IPS DF 6.9 (cell line): ENCODE measurements around the gene RPAP2.
"Not testable (repeated sequence)": the region's sequence is repeated elsewhere in the genome, so short reads cannot be mapped to it uniquely, and the experiment has no call there.

Experiments
- DNase-seq: peaks from one replicate; pipeline ENCODE4 v3.0.0-alpha.2; 2013; ENCODE audit warnings: low read depth, low spot score
- H3K27ac ChIP-seq: one replicate; pipeline ENCODE4 v1.5.1; 2013; ENCODE audit warnings: low read length, control low read depth
- H3K27me3 ChIP-seq: 2 replicates; pipeline ENCODE4 v1.6.1; 2013; ENCODE audit warnings: mild to moderate bottlenecking, low read length; ENCODE audit not compliant: control insufficient read depth, insufficient read depth
- H3K36me3 ChIP-seq: 2 replicates; pipeline ENCODE4 v1.6.1; 2013; ENCODE audit warnings: low read length; ENCODE audit not compliant: control insufficient read depth, insufficient read depth
- H3K4me1 ChIP-seq: 2 replicates; pipeline ENCODE4 v1.6.1; 2013; ENCODE audit warnings: low read length; ENCODE audit not compliant: control insufficient read depth, insufficient read depth
- H3K4me3 ChIP-seq: 2 replicates; pipeline ENCODE4 v1.5.1; 2013; ENCODE audit warnings: mild to moderate bottlenecking, low read length
- H3K9me3 ChIP-seq: 2 replicates; pipeline ENCODE4 v1.6.1; 2013; ENCODE audit warnings: low read length, inconsistent platforms; ENCODE audit not compliant: control insufficient read depth, insufficient read depth
- whole genome bisulfite sequencing: extraction: QIAGEN DNeasy Blood & Tissue Kit; methylation state at CpG from one replicate; pipeline ENCODE4 v1.1.7; 2013; ENCODE audit warnings: mixed read lengths, missing lambda C conversion rate; ENCODE audit not compliant: insufficient read length, insufficient coverage; 5-methylcytosine and 5-hydroxymethylcytosine counted together

The RPAP2 gene

DNA sequence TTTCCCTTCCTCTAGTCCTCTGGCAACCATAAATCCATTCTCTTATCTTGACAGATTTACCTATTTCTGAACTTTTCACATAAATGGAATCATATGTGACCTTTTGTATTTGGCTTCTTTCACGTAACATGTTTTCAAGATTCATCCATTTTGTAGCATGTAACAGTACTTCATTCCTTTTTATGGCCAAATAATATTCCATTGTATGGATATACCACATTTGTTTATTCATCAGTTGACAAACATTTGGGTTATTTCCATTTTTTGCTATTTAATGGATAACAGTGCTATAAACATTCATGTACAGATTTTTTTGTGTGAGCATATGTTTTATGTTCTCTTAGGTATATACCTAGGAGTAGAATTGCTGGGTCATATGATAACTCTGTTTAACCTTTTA, 54.0 kb downstream of the RPAP2 start:
- Histone ChIP-seq H3K4me3 (no peak overlapping the region), H3K4me1 (no peaks in the 10 kb centered on the region), H3K36me3 (no peaks in the 10 kb centered on the region), H3K9me3 (no peaks in the 10 kb centered on the region), H3K27ac (no peak overlapping the region), H3K27me3 (no peaks in the 10 kb centered on the region)
- no peak for DNase-seq
- WGBS = no CpG with 5 or more reads among the region's 1 CpG

DNA sequence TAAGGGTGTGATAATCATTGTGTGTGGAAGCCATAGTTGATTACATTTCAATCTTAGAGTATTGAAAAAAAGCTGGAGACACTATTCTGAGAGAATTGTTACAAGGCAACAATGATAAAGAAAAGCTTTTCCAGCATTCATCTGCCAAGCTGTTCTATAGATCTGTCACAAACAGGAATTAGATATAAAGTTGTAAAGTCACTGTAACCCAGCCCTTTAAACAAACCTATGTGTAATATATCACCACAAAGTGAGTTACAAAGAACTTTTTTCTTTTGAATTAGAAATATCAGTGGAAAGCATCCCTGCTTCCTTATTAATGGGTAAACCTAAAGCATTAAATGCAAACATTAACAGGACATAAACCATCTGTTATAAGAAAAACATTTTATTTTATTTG, 55.4 kb downstream of the RPAP2 start:
- Histone ChIP-seq H3K27me3 (no peaks in the 10 kb centered on the region), H3K27ac (no peak overlapping the region), H3K4me1 (no peaks in the 10 kb centered on the region), H3K9me3 (no peaks in the 10 kb centered on the region), H3K36me3 (no peaks in the 10 kb centered on the region), H3K4me3 (no peak overlapping the region)
- no peak for DNase-seq

- H3K36me3 ChIP-seq = no peaks in the 10 kb centered on the region
- H3K4me3 ChIP-seq = no peak overlapping the region
- no peak for DNase-seq
- H3K27me3 ChIP-seq = no peaks in the 10 kb centered on the region
- H3K4me1 ChIP-seq = no peaks in the 10 kb centered on the region
- no peak overlapping the region for H3K27ac ChIP-seq
- H3K9me3 ChIP-seq = no peaks in the 10 kb centered on the region
Measured at GRCh38 chr1:92356956-92357355, 58.1 kb downstream of the RPAP2 start.

DNA sequence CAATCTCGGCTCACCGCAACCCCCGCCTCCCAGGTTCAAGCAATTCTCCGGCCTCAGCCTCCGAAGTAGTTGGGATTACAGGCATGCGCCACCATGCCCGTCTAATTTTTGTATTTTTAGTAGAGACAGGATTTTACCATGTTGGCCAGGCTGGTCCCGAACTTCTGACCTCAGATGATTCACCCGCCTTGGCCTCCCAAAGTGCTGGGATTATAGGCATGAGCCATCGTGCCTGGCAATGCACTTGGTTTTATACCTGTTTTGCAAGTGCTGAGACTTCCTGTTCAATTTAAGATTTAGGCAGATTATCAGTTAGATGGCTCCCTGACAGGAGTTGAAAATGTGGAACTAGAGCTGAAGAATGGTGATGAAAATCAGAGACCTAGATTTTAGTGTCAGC, 60.5 kb downstream of the RPAP2 start:
- WGBS = no CpG with 5 or more reads among the region's 10 CpGs
- H3K36me3 ChIP-seq = not testable (repeated sequence)

GRCh38 chr1:92359986-92360385, 61.1 kb downstream of the RPAP2 start:
- H3K27me3 ChIP-seq = no peaks in the 10 kb centered on the region
- H3K4me3 ChIP-seq = no peak overlapping the region
- H3K9me3 ChIP-seq = no peaks in the 10 kb centered on the region
- DNase-seq = no peak
- no peaks in the 10 kb centered on the region for H3K36me3 ChIP-seq
- no peaks in the 10 kb centered on the region for H3K4me1 ChIP-seq
- WGBS = no CpG with 5 or more reads among the region's 2 CpGs
- no peak overlapping the region for H3K27ac ChIP-seq

More for the DNA sequence above, 60.5 kb downstream of the RPAP2 start:
- H3K4me1 ChIP-seq, H3K27ac ChIP-seq, DNase-seq, H3K9me3 ChIP-seq, H3K27me3 ChIP-seq, H3K4me3 ChIP-seq: not testable (repeated sequence)

DNA sequence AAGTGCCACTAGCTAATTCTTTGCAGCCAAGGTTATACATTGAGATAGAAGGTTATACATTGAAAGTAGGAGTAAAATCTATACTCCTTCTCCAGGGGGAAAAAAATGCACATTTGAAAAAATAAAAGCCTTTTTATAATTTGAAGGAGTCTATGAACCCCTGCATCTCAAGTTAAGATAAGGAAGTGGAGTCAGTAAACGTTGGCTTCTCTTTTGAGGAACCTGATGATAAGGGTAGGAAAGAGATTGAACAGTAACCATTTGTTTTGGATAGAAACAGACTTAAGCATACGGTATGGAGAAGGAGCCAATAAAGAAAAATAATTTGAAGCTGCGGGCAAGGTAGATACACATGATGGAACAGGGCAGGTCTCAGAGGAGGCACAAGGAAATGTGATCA, 64.1 kb downstream of the RPAP2 start:
- no peaks in the 10 kb centered on the region for H3K9me3 ChIP-seq
- no peaks in the 10 kb centered on the region for H3K4me1 ChIP-seq
- DNase-seq = no peak
- H3K27ac ChIP-seq = no peak overlapping the region
- H3K27me3 ChIP-seq = no peaks in the 10 kb centered on the region
- no peak overlapping the region for H3K4me3 ChIP-seq
- H3K36me3 ChIP-seq = no peaks in the 10 kb centered on the region
- no CpG with 5 or more reads among the region's 3 CpGs for WGBS

GRCh38 chr1:92363401-92363800, 64.5 kb downstream of the RPAP2 start:
- H3K4me1 ChIP-seq = no peaks in the 10 kb centered on the region
- H3K9me3 ChIP-seq = no peaks in the 10 kb centered on the region
- WGBS = no CpG with 5 or more reads among the region's 3 CpGs
- no peaks in the 10 kb centered on the region for H3K36me3 ChIP-seq
- no peak overlapping the region for H3K27ac ChIP-seq
- H3K27me3 ChIP-seq = no peaks in the 10 kb centered on the region
- H3K4me3 ChIP-seq = no peak overlapping the region
- DNase-seq = no peak

DNA sequence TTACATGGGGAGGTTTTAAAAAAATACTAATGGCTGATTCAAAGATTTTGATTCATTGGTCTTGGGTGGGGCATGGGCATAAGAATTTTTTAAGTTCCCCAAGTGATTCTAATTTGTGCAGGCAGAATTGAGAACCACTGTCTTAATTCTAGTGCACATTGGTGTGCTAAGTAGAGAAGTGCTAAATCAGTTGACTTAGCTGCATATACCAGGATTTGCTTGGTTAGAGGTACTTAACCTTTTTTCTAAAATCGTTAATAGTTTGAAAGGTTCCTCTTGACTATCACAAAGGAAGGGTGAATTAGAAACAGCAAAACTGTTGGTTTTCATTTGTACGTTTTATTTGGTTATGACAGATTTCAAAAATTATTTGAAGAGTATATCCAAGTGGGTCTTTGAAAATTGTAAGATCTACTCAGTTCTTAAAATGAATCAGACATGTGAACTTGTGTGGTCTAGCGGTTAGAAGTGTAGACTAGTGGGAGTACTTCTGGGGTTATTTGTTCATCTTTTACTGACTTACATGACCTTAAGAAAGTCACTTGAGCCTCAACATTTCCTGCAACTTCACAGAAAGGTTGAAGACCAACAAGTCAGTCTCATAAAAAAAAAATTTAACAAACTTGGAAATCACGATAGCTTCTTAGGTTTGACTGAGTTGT, 66.7 kb downstream of the RPAP2 start:
- Histone ChIP-seq H3K4me1 (no peaks in the 10 kb centered on the region), H3K4me3 (no peak overlapping the region), H3K27ac (no peak overlapping the region), H3K27me3 (no peaks in the 10 kb centered on the region), H3K36me3 (no peaks in the 10 kb centered on the region), H3K9me3 (no peaks in the 10 kb centered on the region)
- DNase-seq = no peak
- WGBS = no CpG with 5 or more reads among the region's 4 CpGs

GRCh38 chr1:92366040-92366395, 67.2 kb downstream of the RPAP2 start:
- H3K36me3 ChIP-seq = no peaks in the 10 kb centered on the region
- H3K4me3 ChIP-seq = no peak overlapping the region
- no peaks in the 10 kb centered on the region for H3K9me3 ChIP-seq
- H3K27ac ChIP-seq = no peak overlapping the region
- H3K4me1 ChIP-seq = no peaks in the 10 kb centered on the region
- H3K27me3 ChIP-seq = no peaks in the 10 kb centered on the region
- no CpG with 5 or more reads among the region's 2 CpGs for WGBS
- no peak for DNase-seq

GRCh38 chr1:92367496-92367895, 68.6 kb downstream of the RPAP2 start:
- DNase-seq = no peak
- no peaks in the 10 kb centered on the region for H3K9me3 ChIP-seq
- H3K27me3 ChIP-seq = no peaks in the 10 kb centered on the region
- H3K36me3 ChIP-seq = no peaks in the 10 kb centered on the region
- H3K4me1 ChIP-seq = no peaks in the 10 kb centered on the region
- H3K27ac ChIP-seq = no peak overlapping the region
- H3K4me3 ChIP-seq = no peak overlapping the region
- WGBS = no CpG with 5 or more reads among the region's 3 CpGs

GRCh38 chr1:92372164-92372563, 73.3 kb downstream of the RPAP2 start:
- no CpG with 5 or more reads among the region's 2 CpGs for WGBS
- no peak for DNase-seq

More at GRCh38 chr1:92372164-92372563, 73.3 kb downstream of the RPAP2 start:
- H3K9me3 ChIP-seq = no peaks in the 10 kb centered on the region
- no peak overlapping the region for H3K27ac ChIP-seq
- no peaks in the 10 kb centered on the region for H3K27me3 ChIP-seq
- no peaks in the 10 kb centered on the region for H3K4me1 ChIP-seq
- no peak overlapping the region for H3K4me3 ChIP-seq
- no peaks in the 10 kb centered on the region for H3K36me3 ChIP-seq
